GM19372 (cell line): ENCODE data around the gene SLIT3.

ENCODE experiments used
- ATAC-seq: cut with Tn5 transposase; IDR thresholded peaks from one replicate; pipeline ENCODE4 v1.9.1; 2021; ENCODE audit warnings: mild to moderate bottlenecking, low read depth, moderate library complexity; ENCODE audit not compliant: unreplicated experiment

The SLIT3 gene

GRCh38 chr5:168672016-168672415 lies 628.9 kb downstream of the SLIT3 start:
- no peak for ATAC-seq

- ATAC-seq = no peak
Measured at GRCh38 chr5:168670881-168671575, 629.9 kb downstream of the SLIT3 start.

- ATAC-seq = no peak
Measured at GRCh38 chr5:168669668-168670378, 631.1 kb downstream of the SLIT3 start.

GRCh38 chr5:168669156-168669555 lies 631.8 kb downstream of the SLIT3 start:
- ATAC-seq = no peak

GRCh38 chr5:168668078-168668477 lies 632.9 kb downstream of the SLIT3 start:
- ATAC-seq = no peak

GRCh38 chr5:168667301-168667840 lies 633.6 kb downstream of the SLIT3 start:
- no peak for ATAC-seq

GRCh38 chr5:168666356-168666755 lies 634.6 kb downstream of the SLIT3 start:
- no peak for ATAC-seq

GRCh38 chr5:168663276-168664004 lies 637.5 kb downstream of the SLIT3 start:
- no peak for ATAC-seq

- no peak for ATAC-seq
Measured at GRCh38 chr5:168661593-168662485, 639.1 kb downstream of the SLIT3 start.

- no peak for ATAC-seq
Measured at GRCh38 chr5:168660691-168661090, 640.2 kb downstream of the SLIT3 start.

GRCh38 chr5:168659286-168659847 lies 641.6 kb downstream of the SLIT3 start:
- no peak for ATAC-seq

GRCh38 chr5:168658394-168658793 lies 642.5 kb downstream of the SLIT3 start:
- ATAC-seq = no peak

GRCh38 chr5:168656633-168657032 lies 644.3 kb downstream of the SLIT3 start:
- ATAC-seq = no peak

GRCh38 chr5:168655316-168655715 lies 645.6 kb downstream of the SLIT3 start:
- no peak for ATAC-seq

GRCh38 chr5:168654211-168654721 lies 646.7 kb downstream of the SLIT3 start:
- no peak for ATAC-seq

GRCh38 chr5:168653626-168654025 lies 647.3 kb downstream of the SLIT3 start:
- ATAC-seq = no peak

GRCh38 chr5:168651648-168652047 lies 649.3 kb downstream of the SLIT3 start:
- no peak for ATAC-seq

- ATAC-seq = no peak
Measured at GRCh38 chr5:168649306-168649705, 651.6 kb downstream of the SLIT3 start.

- no peak for ATAC-seq
Measured at GRCh38 chr5:168648576-168648975, 652.4 kb downstream of the SLIT3 start.

GRCh38 chr5:168648016-168648415 lies 652.9 kb downstream of the SLIT3 start:
- ATAC-seq = no peak
